ENCODE measurements around the gene FGFR2.

Gene FGFR2

GRCh38 chr10:121553511-121554264 lies 44.6 kb downstream of the FGFR2 start:
- no peak for DNase-seq (ENCODE audit: low read depth)

- no peak for DNase-seq (ENCODE audit: low read depth)
These were observed 45.5 kb downstream of the FGFR2 start for GRCh38 chr10:121552746-121553145.

GRCh38 chr10:121551210-121551885 lies 46.9 kb downstream of the FGFR2 start:
- DNase-seq (ENCODE audit: low read depth), result no peak

GRCh38 chr10:121544301-121544869 lies 53.9 kb downstream of the FGFR2 start:
- no peak for DNase-seq (ENCODE audit: low read depth)

GRCh38 chr10:121543545-121543944 lies 54.7 kb downstream of the FGFR2 start:
- no peak for DNase-seq (ENCODE audit: low read depth)

- no peak for DNase-seq (ENCODE audit: low read depth)
These were observed 56.7 kb downstream of the FGFR2 start for GRCh38 chr10:121541450-121542120.

- no peak for DNase-seq (ENCODE audit: low read depth)
These were observed 57.4 kb downstream of the FGFR2 start for GRCh38 chr10:121540732-121541395.

- DNase-seq (ENCODE audit: low read depth), result no peak
These were observed 58.5 kb downstream of the FGFR2 start for GRCh38 chr10:121539786-121540185.

GRCh38 chr10:121536310-121536913 lies 61.8 kb downstream of the FGFR2 start:
- no peak for DNase-seq (ENCODE audit: low read depth)

GRCh38 chr10:121535381-121535780 lies 62.9 kb downstream of the FGFR2 start:
- DNase-seq (ENCODE audit: low read depth), result no peak

- DNase-seq (ENCODE audit: low read depth), result no peak
These were observed 65.9 kb downstream of the FGFR2 start for GRCh38 chr10:121532292-121532864.

GRCh38 chr10:121531830-121532178 lies 66.4 kb downstream of the FGFR2 start:
- DNase-seq (ENCODE audit: low read depth), result no peak

GRCh38 chr10:121531076-121531829 lies 67.0 kb downstream of the FGFR2 start:
- DNase-seq (ENCODE audit: low read depth), result no peak

- no peak for DNase-seq (ENCODE audit: low read depth)
These were observed 67.7 kb downstream of the FGFR2 start for GRCh38 chr10:121530481-121531075.

GRCh38 chr10:121527690-121528089 lies 70.6 kb downstream of the FGFR2 start:
- DNase-seq (ENCODE audit: low read depth), result no peak

GRCh38 chr10:121526801-121527221 lies 71.4 kb downstream of the FGFR2 start:
- DNase-seq (ENCODE audit: low read depth), result no peak

- no peak for DNase-seq (ENCODE audit: low read depth)
These were observed 72.0 kb downstream of the FGFR2 start for GRCh38 chr10:121526135-121526790.

GRCh38 chr10:121525251-121526134 lies 72.8 kb downstream of the FGFR2 start:
- no peak for DNase-seq (ENCODE audit: low read depth)
